ENCODE data around the gene AP2S1.
"Not testable (repeated sequence)": the region's sequence is repeated elsewhere in the genome, so short reads cannot be mapped to it uniquely, and the experiment has no call there.

Gene AP2S1

DNA sequence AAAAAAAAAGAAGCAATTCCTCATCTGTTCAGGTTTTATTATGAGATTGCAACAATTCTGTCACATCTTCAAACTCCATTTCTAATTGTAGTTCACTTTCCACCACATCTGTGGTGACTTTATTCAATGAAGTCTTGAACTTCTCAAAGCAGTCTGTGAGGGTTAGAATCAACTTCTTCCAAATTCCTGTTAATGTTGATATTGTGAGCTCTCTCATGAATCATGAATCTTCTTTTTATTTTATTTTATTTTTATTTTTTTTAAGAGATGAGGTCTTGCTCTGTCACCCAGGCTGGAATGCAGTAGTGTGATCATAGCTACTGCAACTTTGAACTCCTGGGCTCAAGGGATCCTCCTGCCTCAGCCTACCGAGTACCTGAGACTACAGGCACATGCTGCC lies 29.8 kb upstream of the AP2S1 start:
- no peak for DNase-seq (ENCODE audit: low spot score)
- in situ Hi-C loops (cut with MboI; ENCODE audit: low sequenced_read_pairs, unreplicated experiment): no loop called here
- TF ChIP-seq, protein P1, sequence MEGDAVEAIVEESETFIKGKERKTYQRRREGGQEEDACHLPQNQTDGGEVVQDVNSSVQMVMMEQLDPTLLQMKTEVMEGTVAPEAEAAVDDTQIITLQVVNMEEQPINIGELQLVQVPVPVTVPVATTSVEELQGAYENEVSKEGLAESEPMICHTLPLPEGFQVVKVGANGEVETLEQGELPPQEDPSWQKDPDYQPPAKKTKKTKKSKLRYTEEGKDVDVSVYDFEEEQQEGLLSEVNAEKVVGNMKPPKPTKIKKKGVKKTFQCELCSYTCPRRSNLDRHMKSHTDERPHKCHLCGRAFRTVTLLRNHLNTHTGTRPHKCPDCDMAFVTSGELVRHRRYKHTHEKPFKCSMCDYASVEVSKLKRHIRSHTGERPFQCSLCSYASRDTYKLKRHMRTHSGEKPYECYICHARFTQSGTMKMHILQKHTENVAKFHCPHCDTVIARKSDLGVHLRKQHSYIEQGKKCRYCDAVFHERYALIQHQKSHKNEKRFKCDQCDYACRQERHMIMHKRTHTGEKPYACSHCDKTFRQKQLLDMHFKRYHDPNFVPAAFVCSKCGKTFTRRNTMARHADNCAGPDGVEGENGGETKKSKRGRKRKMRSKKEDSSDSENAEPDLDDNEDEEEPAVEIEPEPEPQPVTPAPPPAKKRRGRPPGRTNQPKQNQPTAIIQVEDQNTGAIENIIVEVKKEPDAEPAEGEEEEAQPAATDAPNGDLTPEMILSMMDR (IDR thresholded peaks at IDR 0.05; ENCODE audit: borderline replicate concordance, control extremely low read depth, extremely low read depth, insufficient read depth, missing control alignments): no peak

DNA sequence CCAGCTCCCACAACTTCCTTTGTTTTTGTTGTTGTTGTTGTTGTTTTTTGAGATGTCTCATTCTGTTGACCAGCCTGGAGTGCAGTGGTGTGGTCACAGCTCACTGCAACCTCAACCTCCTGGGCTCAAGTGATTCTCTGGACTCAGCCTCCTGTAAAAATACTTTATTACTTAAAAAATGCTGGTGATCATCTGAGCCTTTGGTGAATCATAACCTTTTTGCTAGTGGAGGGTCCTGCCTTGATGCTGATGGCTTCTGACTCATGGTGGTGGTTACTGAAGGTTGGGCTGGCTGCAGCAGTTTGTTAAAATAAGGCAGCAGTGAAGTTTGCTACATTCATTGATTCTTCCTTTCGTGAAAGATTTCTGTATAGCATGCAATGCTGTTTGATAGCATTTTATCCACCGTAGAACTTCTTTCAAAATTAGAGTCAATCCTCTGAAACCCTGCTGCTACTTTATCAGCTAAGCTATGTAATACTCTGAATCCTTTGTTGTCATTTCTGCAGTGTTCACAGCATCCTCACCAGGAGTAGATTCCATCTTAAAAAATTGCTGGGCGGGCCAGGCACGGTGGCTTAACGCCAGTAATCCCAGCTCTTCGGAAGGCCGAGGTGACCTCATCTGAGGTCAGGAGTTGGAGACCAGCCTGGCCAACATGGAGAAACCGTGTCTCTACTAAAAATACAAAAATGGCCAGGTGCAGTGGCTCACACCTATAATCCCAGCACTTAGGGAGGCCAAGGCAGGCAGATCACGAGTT lies 28.1 kb upstream of the AP2S1 start:
- in situ Hi-C loops (cut with MboI; ENCODE audit: low sequenced_read_pairs, unreplicated experiment): no loop called here
- no peak for DNase-seq (ENCODE audit: low spot score)
- TF ChIP-seq, protein P1 (IDR thresholded peaks at IDR 0.05; ENCODE audit: borderline replicate concordance, control extremely low read depth, extremely low read depth, insufficient read depth, missing control alignments): no peak

DNA sequence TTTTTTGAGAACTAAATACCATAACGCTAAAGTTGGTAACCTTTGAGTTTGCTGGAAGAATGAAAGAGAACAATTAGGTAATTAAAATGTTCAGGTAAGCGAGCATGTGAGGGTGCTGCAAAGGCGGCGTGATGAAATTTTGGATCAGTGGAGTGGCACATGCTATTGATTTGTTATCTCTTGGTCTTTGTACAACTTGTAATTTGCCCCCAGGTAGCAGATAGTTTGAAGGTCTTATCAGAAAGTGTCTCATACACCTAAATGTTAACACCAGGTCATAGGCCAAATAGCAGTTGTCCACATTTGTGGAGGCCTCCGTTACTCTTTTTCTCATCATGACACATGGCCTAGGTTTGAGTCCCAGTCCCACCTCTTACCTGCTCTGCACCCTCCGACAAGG lies 25.0 kb upstream of the AP2S1 start:
- DNase-seq (ENCODE audit: low spot score): no peak
- TF ChIP-seq, protein P1 (IDR thresholded peaks at IDR 0.05; ENCODE audit: borderline replicate concordance, control extremely low read depth, extremely low read depth, insufficient read depth, missing control alignments): no peak
- in situ Hi-C loops (cut with MboI; ENCODE audit: low sequenced_read_pairs, unreplicated experiment): no loop called here

DNA sequence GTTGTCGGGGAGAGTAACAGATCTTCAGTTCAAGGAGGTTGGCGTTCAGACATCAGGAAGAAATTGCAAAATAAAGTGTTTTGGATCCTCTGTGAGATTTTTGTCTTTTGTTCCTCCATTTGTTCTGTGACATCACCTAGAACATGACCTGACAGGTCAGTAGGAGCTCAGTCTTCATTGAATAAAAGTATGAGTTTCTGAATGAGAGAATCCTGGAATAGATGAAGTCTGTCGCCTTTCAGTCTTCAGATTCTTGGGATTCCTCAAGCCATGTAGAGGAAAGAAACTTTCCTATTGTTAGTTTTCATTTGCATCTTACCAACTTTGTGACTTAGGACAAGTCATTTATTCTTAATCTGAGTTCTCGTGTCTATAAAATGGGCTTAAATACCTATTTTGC lies 24.6 kb upstream of the AP2S1 start:
- in situ Hi-C loops (cut with MboI; ENCODE audit: low sequenced_read_pairs, unreplicated experiment): no loop called here
- DNase-seq (ENCODE audit: low spot score): no peak
- TF ChIP-seq, protein P1 (IDR thresholded peaks at IDR 0.05; ENCODE audit: borderline replicate concordance, control extremely low read depth, extremely low read depth, insufficient read depth, missing control alignments): no peak

DNA sequence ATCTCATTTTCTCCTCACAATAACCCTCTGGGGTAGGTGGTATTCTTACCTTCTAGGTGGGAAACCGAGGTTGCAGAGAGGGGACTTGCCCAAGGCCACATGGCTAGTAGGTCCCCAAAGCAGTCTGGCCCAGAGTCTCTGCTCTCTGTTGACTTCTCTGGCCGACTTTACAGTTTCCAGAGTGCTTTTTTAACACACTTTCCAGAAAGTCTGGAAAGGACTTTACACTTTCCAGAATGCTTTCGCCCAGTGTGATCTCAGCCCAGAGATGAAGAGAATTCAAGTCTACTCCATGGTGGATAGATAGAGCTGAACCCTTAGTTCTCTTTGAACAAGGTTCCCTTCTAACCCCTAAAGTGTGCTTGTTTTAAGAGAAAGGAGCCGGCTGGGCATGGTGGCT lies 22.3 kb upstream of the AP2S1 start:
- in situ Hi-C loops (cut with MboI; ENCODE audit: low sequenced_read_pairs, unreplicated experiment): no loop called here

DNA sequence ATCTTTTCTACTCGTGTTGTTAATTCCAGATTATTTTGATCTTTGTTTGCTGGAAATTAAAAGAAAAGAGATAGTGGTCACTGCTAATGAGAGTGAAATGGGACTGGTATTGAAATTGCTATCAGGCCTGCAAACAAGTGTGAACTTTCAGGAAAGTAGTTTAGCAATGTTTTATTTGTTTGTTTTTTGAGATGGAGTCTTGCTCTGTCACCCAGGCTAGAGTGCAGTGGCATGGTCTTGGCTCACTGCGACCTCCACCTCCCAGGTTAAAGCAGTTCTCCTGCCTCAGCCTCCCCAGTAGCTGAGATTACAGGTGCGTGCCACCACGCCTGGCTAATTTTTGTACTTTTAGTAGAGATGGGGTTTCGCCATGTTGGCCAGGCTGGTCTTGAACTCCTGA lies 20.5 kb upstream of the AP2S1 start:
- in situ Hi-C loops (cut with MboI; ENCODE audit: low sequenced_read_pairs, unreplicated experiment); DNase-seq (ENCODE audit: low spot score): not testable (repeated sequence)

More for the DNA sequence above, 22.3 kb upstream of the AP2S1 start:
- TF ChIP-seq, protein P1 (IDR thresholded peaks at IDR 0.05; ENCODE audit: borderline replicate concordance, control extremely low read depth, extremely low read depth, insufficient read depth, missing control alignments): no peak
- no peak for DNase-seq (ENCODE audit: low spot score)

DNA sequence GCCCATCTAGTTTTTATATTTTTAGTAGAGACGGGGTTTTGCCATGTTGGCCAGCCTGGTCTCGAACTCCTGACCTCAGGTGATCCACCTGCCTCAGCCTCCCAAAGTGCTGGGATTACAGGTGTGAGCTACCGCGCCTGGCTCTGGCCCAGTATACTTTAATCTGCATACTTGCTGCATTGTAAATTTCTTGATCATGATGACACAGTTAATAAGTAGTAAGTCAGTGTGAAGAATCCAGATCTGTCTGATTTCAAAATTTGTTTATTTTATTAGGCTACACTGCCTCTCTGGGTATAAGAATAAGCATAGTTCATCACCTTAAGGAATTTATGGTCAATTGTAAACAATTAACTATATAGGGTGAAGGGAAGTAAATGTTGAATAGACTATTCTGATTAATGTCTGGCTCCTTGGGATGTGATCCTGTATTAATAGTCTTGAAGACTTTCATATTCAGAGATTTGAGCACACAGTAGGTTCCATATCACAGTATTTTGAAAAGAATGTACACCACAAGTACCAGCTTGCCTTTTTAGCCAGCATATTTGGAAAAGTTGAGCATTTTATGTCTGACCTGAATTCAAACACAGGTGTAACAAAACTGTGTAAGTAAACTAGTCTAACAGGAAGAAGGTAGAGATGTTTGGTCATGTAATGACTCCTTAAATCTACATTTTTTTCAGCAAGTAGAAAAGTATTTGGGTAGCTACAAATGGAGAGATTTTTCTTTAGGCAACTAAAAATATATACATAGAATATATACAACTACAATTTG lies 17.6 kb upstream of the AP2S1 start:
- in situ Hi-C loops (cut with MboI; ENCODE audit: low sequenced_read_pairs, unreplicated experiment): no loop called here
- TF ChIP-seq, protein P1 (IDR thresholded peaks at IDR 0.05; ENCODE audit: borderline replicate concordance, control extremely low read depth, extremely low read depth, insufficient read depth, missing control alignments): no peak
- DNase-seq (ENCODE audit: low spot score): no peak
